Subcutaneous adipose tissue (tissue), 4 donors: ENCODE measurements around the gene LGALS8. TPM values are rescaled to one million over a fixed set of nuclear protein-coding genes. Genes with fewer than 3 reads are reported as not detected.

Source experiments
- total RNA-seq, 4 donors: library from RNA; depleted of rRNA; stranded (reverse); fragments of >200 nt; gene quantifications; one replicate each; pipeline ENCODE4 v1.1.0, GENCODE V29; 2016
- TF ChIP-seq, protein P1 (sequence below): fragments of 450-650 bp; IDR thresholded peaks from one replicate; pipeline ENCODE4 v1.5.1; 2016; ENCODE audit warnings: low read depth, mild to moderate bottlenecking, control low read depth, antibody characterized with exemption, moderate library complexity

LGALS8 gene
- total RNA-seq, 4 donors from 2014 or later: 98.5 to 123 (median 115) TPM

DNA sequence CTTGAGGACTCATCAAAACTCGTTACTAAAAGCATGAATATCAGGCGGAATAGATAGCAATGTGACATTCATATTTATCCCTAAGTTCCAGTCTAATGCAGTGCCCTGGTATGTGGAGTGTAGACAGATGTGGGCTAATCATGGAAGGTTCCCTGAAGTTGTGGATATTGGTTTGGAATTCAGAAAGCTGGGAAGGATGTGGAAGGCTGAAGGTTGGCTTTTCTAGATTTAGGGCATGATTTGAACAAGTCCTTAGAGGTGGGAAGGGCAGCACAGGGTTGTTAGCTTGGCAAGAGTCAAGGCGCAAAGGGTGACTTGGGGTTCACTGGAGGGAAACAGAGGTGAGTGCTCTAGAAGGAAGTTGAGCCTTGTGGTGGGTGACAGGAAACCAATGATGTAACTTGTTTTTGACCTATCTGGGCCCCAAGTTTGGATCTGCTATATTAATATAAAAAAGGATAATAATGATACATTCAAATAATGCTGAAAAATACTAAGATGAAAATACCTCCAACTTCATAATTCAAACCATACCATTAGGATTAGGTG is 21.9 kb downstream of the LGALS8 start:
- TF ChIP-seq, protein P1, sequence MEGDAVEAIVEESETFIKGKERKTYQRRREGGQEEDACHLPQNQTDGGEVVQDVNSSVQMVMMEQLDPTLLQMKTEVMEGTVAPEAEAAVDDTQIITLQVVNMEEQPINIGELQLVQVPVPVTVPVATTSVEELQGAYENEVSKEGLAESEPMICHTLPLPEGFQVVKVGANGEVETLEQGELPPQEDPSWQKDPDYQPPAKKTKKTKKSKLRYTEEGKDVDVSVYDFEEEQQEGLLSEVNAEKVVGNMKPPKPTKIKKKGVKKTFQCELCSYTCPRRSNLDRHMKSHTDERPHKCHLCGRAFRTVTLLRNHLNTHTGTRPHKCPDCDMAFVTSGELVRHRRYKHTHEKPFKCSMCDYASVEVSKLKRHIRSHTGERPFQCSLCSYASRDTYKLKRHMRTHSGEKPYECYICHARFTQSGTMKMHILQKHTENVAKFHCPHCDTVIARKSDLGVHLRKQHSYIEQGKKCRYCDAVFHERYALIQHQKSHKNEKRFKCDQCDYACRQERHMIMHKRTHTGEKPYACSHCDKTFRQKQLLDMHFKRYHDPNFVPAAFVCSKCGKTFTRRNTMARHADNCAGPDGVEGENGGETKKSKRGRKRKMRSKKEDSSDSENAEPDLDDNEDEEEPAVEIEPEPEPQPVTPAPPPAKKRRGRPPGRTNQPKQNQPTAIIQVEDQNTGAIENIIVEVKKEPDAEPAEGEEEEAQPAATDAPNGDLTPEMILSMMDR: no peak

GRCh38 chr1:236548452-236548851 is 24.7 kb downstream of the LGALS8 start:
- TF ChIP-seq, protein P1: no peak

DNA sequence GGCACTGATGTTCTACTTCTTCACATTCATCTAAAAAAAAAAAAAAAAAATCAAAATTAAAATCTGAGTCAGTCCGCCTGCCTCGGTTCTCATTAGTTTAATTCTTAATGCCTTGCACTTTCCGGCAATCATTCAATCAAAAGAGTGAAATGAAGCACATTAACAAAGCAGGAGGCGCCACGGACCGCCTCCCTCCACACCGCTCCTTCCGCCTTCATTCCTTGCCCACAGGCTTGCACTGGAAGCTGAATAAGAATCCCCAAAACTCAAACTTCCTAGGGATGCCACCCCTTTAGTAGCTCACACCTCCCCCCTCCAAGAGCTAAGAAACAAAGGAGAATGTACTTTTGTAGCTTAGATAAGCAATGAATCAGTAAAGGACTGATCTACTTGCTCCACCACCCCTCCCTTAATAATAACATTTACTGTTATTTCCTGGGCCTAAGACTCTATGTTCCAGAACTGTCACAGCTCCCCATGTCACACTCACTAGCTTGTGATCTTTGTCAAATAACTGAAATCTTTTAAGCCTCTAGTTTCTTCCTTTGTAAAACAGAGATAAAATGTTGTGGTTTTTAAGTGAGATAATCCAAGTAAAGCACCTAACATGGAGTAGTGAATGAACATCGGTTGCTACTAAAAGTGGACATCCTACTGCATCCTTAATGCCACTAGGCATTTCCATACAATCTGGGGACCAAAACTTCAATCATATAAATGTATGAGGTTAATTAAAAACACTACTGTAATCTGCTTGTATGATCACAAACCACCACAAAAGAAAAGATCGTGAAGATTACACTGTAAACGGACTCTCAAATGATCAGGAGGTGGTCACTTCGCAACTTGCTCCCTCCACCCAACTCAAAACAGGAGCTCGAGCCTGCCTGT is 27.4 kb downstream of the LGALS8 start:
- TF ChIP-seq, protein P1: no peak

DNA sequence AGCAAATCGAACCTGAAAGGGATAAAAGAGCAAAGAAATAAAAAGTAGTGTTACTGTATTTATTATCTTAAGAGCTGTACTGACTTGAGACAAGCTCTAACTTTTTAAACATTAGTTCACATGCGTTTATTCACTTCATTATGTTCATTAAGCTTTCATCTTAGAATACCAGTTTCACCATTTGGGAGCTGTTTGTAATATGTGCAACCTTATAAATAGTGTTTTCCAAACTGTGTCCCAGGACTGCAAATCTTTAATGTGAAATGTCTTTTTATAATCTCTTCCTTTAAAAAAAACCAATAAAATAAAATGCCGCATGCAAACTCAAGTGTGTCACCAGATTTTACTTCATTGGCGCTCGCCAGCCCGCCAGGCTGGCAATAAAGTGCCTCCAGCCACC is 28.3 kb downstream of the LGALS8 start:
- TF ChIP-seq, protein P1: no peak

DNA sequence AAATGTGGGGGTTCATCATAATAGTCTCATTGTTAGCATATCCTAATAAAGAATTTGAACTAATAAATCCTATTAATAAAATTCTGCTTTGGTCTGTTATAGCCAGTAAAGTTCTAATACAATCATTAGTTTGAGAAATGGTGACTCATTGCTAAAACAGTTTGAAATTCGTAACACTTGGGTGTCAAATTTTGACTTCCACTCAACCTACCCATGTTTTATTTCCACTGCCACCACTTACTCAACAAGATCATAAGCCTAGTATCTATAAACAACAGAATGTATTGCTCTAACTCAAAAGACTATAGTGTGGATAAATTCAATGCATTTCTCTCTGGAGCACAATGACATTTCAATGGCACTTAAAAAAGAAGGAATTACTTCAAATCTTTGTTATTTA is 29.1 kb downstream of the LGALS8 start:
- TF ChIP-seq, protein P1: no peak

- TF ChIP-seq, protein P1: no peak
Measured at GRCh38 chr1:236553370-236553769, 29.6 kb downstream of the LGALS8 start.

DNA sequence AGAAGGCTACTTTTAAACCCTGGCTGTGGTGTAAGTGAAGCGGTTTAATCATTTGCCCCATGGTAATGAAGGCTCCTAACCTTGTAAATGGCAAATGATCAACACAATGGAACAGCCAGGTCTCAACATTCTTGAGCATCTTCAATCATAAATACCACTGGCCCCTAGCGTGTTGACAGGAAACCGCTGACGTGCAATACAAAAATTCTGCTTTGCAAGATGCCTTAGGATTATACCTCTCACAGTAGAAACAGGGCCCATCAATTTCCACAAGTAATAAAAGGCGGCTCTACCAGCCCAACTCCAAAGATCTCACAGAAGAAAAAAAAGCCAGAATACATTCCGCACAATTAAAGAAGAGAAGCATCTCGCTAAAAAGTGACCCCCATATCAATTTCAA is 32.8 kb downstream of the LGALS8 start:
- TF ChIP-seq, protein P1: no peak
